K562 (cell line): ENCODE data around the gene WIPF1. TPM values are rescaled to one million over a fixed set of nuclear protein-coding genes. Genes with fewer than 3 reads are reported as not detected.

Experiments used
- BRD4 ChIP-seq: fragments of 200-600 bp; sonication (generic); IDR thresholded peaks from 2 replicates; pipeline ENCODE4 v1.6.1; 2017; ENCODE audit warnings: inconsistent platforms
- CEBPZ ChIP-seq: fragments of 150-350 bp; IDR thresholded peaks from 2 replicates; pipeline ENCODE4 v1.6.1; 2014; ENCODE audit warnings: low read depth, mild to moderate bottlenecking, low read length, borderline replicate concordance
- CREB3 ChIP-seq: fragments of 450-650 bp; conservative IDR thresholded peaks from 2 replicates; pipeline ENCODE4 v1.6.1; 2016; ENCODE audit warnings: missing genetic modification characterization, low read depth, mild to moderate bottlenecking, missing compliant biosample characterization, moderate library complexity
- FIP1L1 ChIP-seq: fragments of 200-400 bp; formaldehyde crosslinking; IDR thresholded peaks from 2 replicates; pipeline ENCODE4 v1.6.1; 2018; ENCODE audit warnings: mild to moderate bottlenecking, low read depth, low read length; ENCODE audit not compliant: poor library complexity, severe bottlenecking
- HMGXB4 ChIP-seq: sonication (generic); formaldehyde crosslinking; IDR thresholded peaks from 2 replicates; pipeline ENCODE4 v1.8.1; 2023; ENCODE audit warnings: mild to moderate bottlenecking, missing genetic modification reagents
- NFRKB ChIP-seq: fragments of 450-650 bp; IDR thresholded peaks from 2 replicates; pipeline ENCODE4 v1.6.1; 2016; ENCODE audit warnings: low read depth
- RAD51 ChIP-seq: fragments of 450-650 bp; IDR thresholded peaks from 2 replicates; pipeline ENCODE4 v1.7.1; 2016; ENCODE audit warnings: low read depth, mild to moderate bottlenecking, borderline replicate concordance
- SMAD3 ChIP-seq: fragments of 450-650 bp; formaldehyde crosslinking; conservative IDR thresholded peaks from 2 replicates; pipeline ENCODE4 v1.4.0; 2020; ENCODE audit warnings: mild to moderate bottlenecking
- TCF15 ChIP-seq: fragments of 250-450 bp; sonication (Bioruptor Pico); IDR thresholded peaks from 2 replicates; pipeline ENCODE4 v1.8.0; 2022; ENCODE audit warnings: moderate library complexity, mild to moderate bottlenecking, inconsistent platforms
- TEAD4 ChIP-seq, 2 experiments: sonication (generic) in 1 of 2; formaldehyde crosslinking in 1 of 2; IDR thresholded peaks; 2 replicates each; pipeline versions ENCODE4 v1.6.1 to v1.8.0; 2012 to 2022; ENCODE audit warnings: borderline replicate concordance in 1 of 2, inconsistent platforms in 1 of 2, low read length in 1 of 2, mild to moderate bottlenecking in 1 of 2, missing genetic modification reagents in 1 of 2
- TRIM24 ChIP-seq, 2 experiments: fragments of 450-650 bp; IDR thresholded peaks; 2 replicates each; pipeline ENCODE4 v1.6.1; 2016
- ZFP30 ChIP-seq: fragments of 250-450 bp; sonication (Bioruptor Pico); IDR thresholded peaks from 2 replicates; pipeline ENCODE4 v1.8.0; 2022; ENCODE audit warnings: moderate library complexity, mild to moderate bottlenecking, inconsistent platforms, borderline replicate concordance
- ZNF551 ChIP-seq: fragments of 250-450 bp; sonication (Bioruptor Pico); IDR thresholded peaks from 2 replicates; pipeline ENCODE4 v1.5.0; 2021; ENCODE audit warnings: mild to moderate bottlenecking, moderate library complexity
- ZNF589 ChIP-seq: fragments of 200-800 bp; sonication (Bioruptor generic); IDR thresholded peaks from 2 replicates; pipeline ENCODE4 v1.6.1; 2016; ENCODE audit warnings: low read depth, missing genetic modification characterization, missing compliant biosample characterization
- polyA plus RNA-seq, 8 experiments: library from polyadenylated mRNA; depleted of rRNA in 4 of 8; stranded (reverse) in 5 of 8; unstranded in 3 of 8; fragments of >200 nt; fragmentation: Nextera tagmentation in 2 of 8; fragmentation: Illumina TruSeq in 1 of 8; extraction: Ambion mirVana in 2 of 8; extraction: Trizol in 1 of 8; gene quantifications; 2 replicates each; pipeline versions ENCODE4 v1.2.1 to v1.2.3, GENCODE V29; 2011 to 2014; ENCODE audit warnings: inconsistent platforms in 1 of 8, missing spikeins in 1 of 8
- total RNA-seq, 7 experiments: library from RNA; depleted of rRNA in 6 of 7; stranded (reverse); fragments of >200 nt in 6 of 7; fragmentation: Illumina TruSeq in 2 of 7; extraction: Trizol in 2 of 7; gene quantifications; 2 replicates each; pipeline versions ENCODE4 v1.2.1 to v1.2.3, GENCODE V29; 2011 to 2021; ENCODE audit warnings: low replicate concordance in 1 of 7
- TF ChIP-seq, protein P1 (sequence below): IDR thresholded peaks from 2 replicates; pipeline ENCODE4 v1.6.1; 2014; ENCODE audit warnings: antibody characterized with exemption
- TF ChIP-seq, protein P2 (sequence below): fragments of 250-450 bp; sonication (Bioruptor Pico); IDR thresholded peaks from 2 replicates; pipeline ENCODE4 v1.5.0; 2020; ENCODE audit warnings: mild to moderate bottlenecking

Gene WIPF1
- total and polyA plus RNA-seq, 9 of the 15 experiments (the other 6 are each of a cell fraction or from before 2014, with no cell fraction given), result 0.54 to 4.9 (median 2.4) TPM

- TF ChIP-seq CEBPZ, result no peak
- TF ChIP-seq HMGXB4 (CRISPR knock-in tag), result no peak; the same call in 1 of the 2 replicates
- no peak for TF ChIP-seq ZNF589 (CRISPR knock-in tag)
- no peak for TF ChIP-seq SMAD3 (CRISPR knock-in tag)
- TF ChIP-seq CREB3 (tag), result no peak
- TF ChIP-seq TCF15 (CRISPR knock-in tag), result no peak
- TF ChIP-seq FIP1L1, result no peak
- TF ChIP-seq ZNF551, result no peak
- TF ChIP-seq BRD4, result no peak
- TF ChIP-seq, protein P1, sequence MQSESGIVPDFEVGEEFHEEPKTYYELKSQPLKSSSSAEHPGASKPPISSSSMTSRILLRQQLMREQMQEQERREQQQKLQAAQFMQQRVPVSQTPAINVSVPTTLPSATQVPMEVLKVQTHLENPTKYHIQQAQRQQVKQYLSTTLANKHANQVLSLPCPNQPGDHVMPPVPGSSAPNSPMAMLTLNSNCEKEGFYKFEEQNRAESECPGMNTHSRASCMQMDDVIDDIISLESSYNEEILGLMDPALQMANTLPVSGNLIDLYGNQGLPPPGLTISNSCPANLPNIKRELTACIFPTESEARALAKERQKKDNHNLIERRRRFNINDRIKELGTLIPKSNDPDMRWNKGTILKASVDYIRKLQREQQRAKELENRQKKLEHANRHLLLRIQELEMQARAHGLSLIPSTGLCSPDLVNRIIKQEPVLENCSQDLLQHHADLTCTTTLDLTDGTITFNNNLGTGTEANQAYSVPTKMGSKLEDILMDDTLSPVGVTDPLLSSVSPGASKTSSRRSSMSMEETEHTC, result no peak
- TF ChIP-seq TRIM24 (IDR thresholded peaks at IDR 0.05), result no peak
- no peak for TF ChIP-seq ZFP30
- no peak for TF ChIP-seq RAD51
- peak; percentile 92 for TF ChIP-seq NFRKB
- TF ChIP-seq TEAD4 (IDR thresholded peaks at IDR 0.05; ENCODE audit: low read length), result peak; percentile 16; the same call in 1 of the 2 replicates
- TF ChIP-seq TEAD4 (CRISPR knock-in tag; IDR thresholded peaks at IDR 0.05; ENCODE audit: borderline replicate concordance), result no peak
- TF ChIP-seq, protein P2, sequence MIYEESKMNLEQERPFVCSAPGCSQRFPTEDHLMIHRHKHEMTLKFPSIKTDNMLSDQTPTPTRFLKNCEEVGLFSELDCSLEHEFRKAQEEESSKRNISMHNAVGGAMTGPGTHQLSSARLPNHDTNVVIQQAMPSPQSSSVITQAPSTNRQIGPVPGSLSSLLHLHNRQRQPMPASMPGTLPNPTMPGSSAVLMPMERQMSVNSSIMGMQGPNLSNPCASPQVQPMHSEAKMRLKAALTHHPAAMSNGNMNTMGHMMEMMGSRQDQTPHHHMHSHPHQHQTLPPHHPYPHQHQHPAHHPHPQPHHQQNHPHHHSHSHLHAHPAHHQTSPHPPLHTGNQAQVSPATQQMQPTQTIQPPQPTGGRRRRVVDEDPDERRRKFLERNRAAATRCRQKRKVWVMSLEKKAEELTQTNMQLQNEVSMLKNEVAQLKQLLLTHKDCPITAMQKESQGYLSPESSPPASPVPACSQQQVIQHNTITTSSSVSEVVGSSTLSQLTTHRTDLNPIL (CRISPR knock-in tag), result no peak
These were observed 50.8 kb downstream of the WIPF1 start (continued) for GRCh38 chr2:174546519-174547506.
